Activated CD4-positive, alpha-beta memory T cell treated with anti-CD3 and anti-CD28 coated beads, Interleukin-2, amount 10 ng/mL, durations not matched to agents 7 days and 5 days (primary cell): ENCODE data around the gene EMID1. TPM values are rescaled to one million over a fixed set of nuclear protein-coding genes. Genes with fewer than 3 reads are reported as not detected.
"Not testable (repeated sequence)": the region's sequence is repeated elsewhere in the genome, so short reads cannot be mapped to it uniquely, and the experiment has no call there.

Experiments used
- CTCF ChIA-PET: fragments of 350-600 bp; sonication (Branson Sonifier 250); formaldehyde crosslinking; loops from one replicate; lab custom pipeline; 2021; ENCODE audit warnings: antibody characterized with exemption, inconsistent platforms; lab: Charles Lee
- POLR2A ChIA-PET: fragments of 350-600 bp; sonication (Branson Sonifier 250); formaldehyde crosslinking; loops from one replicate; lab custom pipeline; 2021; ENCODE audit warnings: antibody characterized with exemption; lab: Charles Lee
- DNase-seq: peaks from one replicate; pipeline ENCODE4 v3.0.0-alpha.2; 2020
- H3K27ac Mint-ChIP-seq: one replicate; pipeline ENCODE4 v1.8.0; 2021; ENCODE audit warnings: mild to moderate bottlenecking, mixed read lengths
- H3K27me3 Mint-ChIP-seq: one replicate; pipeline ENCODE4 v1.8.0; 2021; ENCODE audit warnings: mixed read lengths
- H3K36me3 Mint-ChIP-seq: one replicate; pipeline ENCODE4 v1.8.0; 2021; ENCODE audit warnings: low read depth, mixed read lengths
- H3K4me1 Mint-ChIP-seq: one replicate; pipeline ENCODE4 v1.8.0; 2021; ENCODE audit warnings: mixed read lengths
- H3K4me3 Mint-ChIP-seq: one replicate; pipeline ENCODE4 v1.8.0; 2021; ENCODE audit warnings: mild to moderate bottlenecking, mixed read lengths
- H3K9me3 Mint-ChIP-seq: one replicate; pipeline ENCODE4 v1.8.0; 2021; ENCODE audit warnings: mixed read lengths
- total RNA-seq, 2 experiments: library from RNA; stranded (reverse); gene quantifications; one replicate each; pipeline ENCODE4 v1.2.3, GENCODE V29; 2021

The EMID1 gene
- total RNA-seq, 2 experiments from 2014 or later: 0.18 TPM; not detected in 1

GRCh38 chr22:29217827-29218757 lies 12.4 kb downstream of the EMID1 start:
- Mint-ChIP-seq H3K27me3 (peaks cover 1% of the 10 kb centered on the region), H3K9me3 (no peaks in the 10 kb centered on the region), H3K27ac (no peak overlapping the region), H3K4me1 (no peaks in the 10 kb centered on the region), H3K36me3 (no peaks in the 10 kb centered on the region), H3K4me3 (no peak overlapping the region)
- CTCF ChIA-PET: no interaction called here
- DNase-seq: no peak
- POLR2A ChIA-PET: no interaction called here

GRCh38 chr22:29218758-29219408 lies 13.2 kb downstream of the EMID1 start:
- Mint-ChIP-seq H3K9me3 (no peaks in the 10 kb centered on the region), H3K4me3 (no peak overlapping the region), H3K36me3 (no peaks in the 10 kb centered on the region), H3K27ac (no peak overlapping the region), H3K4me1 (no peaks in the 10 kb centered on the region), H3K27me3 (peaks cover 1% of the 10 kb centered on the region)
- DNase-seq: no peak
- POLR2A ChIA-PET: no interaction called here
- CTCF ChIA-PET: no interaction called here

GRCh38 chr22:29219409-29219782 lies 13.7 kb downstream of the EMID1 start:
- DNase-seq, CTCF ChIA-PET, POLR2A ChIA-PET, H3K9me3 Mint-ChIP-seq, H3K4me1 Mint-ChIP-seq, H3K27ac Mint-ChIP-seq, H3K4me3 Mint-ChIP-seq, H3K36me3 Mint-ChIP-seq, H3K27me3 Mint-ChIP-seq: not testable (repeated sequence)

- Mint-ChIP-seq H3K9me3 (no peaks in the 10 kb centered on the region), H3K36me3 (no peaks in the 10 kb centered on the region), H3K27me3 (peaks cover 1% of the 10 kb centered on the region), H3K4me1 (no peaks in the 10 kb centered on the region), H3K27ac (no peak overlapping the region), H3K4me3 (no peak overlapping the region)
- no peak for DNase-seq
- POLR2A ChIA-PET: no interaction called here
- CTCF ChIA-PET: no interaction called here
Observed at GRCh38 chr22:29219881-29220670, 14.4 kb downstream of the EMID1 start.

- no peak for DNase-seq
- Mint-ChIP-seq H3K4me3 (no peak overlapping the region), H3K36me3 (no peaks in the 10 kb centered on the region), H3K27ac (no peak overlapping the region), H3K27me3 (peaks cover 1% of the 10 kb centered on the region), H3K4me1 (no peaks in the 10 kb centered on the region), H3K9me3 (no peaks in the 10 kb centered on the region)
- ChIA-PET POLR2A (no interaction called here), CTCF (no interaction called here)
Observed at GRCh38 chr22:29224121-29224858, 18.6 kb downstream of the EMID1 start.

- H3K36me3 Mint-ChIP-seq: no peaks in the 10 kb centered on the region
- ChIA-PET CTCF (interaction anchor here (1.1 kb wide), 1 partner anchor 184 kb away, joined by 3 read pairs; no protein-coding TSS in a partner anchor), POLR2A (no interaction called here)
- H3K27ac Mint-ChIP-seq: no peak overlapping the region
- H3K27me3 Mint-ChIP-seq: peaks cover 1% of the 10 kb centered on the region
- DNase-seq: no peak
- H3K4me1 Mint-ChIP-seq: no peaks in the 10 kb centered on the region
- no peaks in the 10 kb centered on the region for H3K9me3 Mint-ChIP-seq
- no peak overlapping the region for H3K4me3 Mint-ChIP-seq
Observed at GRCh38 chr22:29224859-29225410, 19.2 kb downstream of the EMID1 start.

- peaks cover 3% of the 10 kb centered on the region for H3K27me3 Mint-ChIP-seq
- H3K9me3 Mint-ChIP-seq: no peaks in the 10 kb centered on the region
- ChIA-PET POLR2A (no interaction called here), CTCF (interaction anchor here (1.1 kb wide), 1 partner anchor 185 kb away, joined by 3 read pairs; no protein-coding TSS in a partner anchor)
- no peak for DNase-seq
- no peaks in the 10 kb centered on the region for H3K4me1 Mint-ChIP-seq
- no peaks in the 10 kb centered on the region for H3K36me3 Mint-ChIP-seq
- no peak overlapping the region for H3K27ac Mint-ChIP-seq
- no peak overlapping the region for H3K4me3 Mint-ChIP-seq
Observed at GRCh38 chr22:29225422-29226090, 19.9 kb downstream of the EMID1 start.

- CTCF ChIA-PET: interaction anchor here (0.7 to 1.0 kb wide), 2 partner anchors 186 to 529 kb away, joined by 3 read pairs; no protein-coding TSS in a partner anchor
- Mint-ChIP-seq H3K27ac (no peak overlapping the region), H3K27me3 (peaks cover 3% of the 10 kb centered on the region), H3K9me3 (no peaks in the 10 kb centered on the region), H3K4me3 (no peak overlapping the region), H3K4me1 (no peaks in the 10 kb centered on the region), H3K36me3 (no peaks in the 10 kb centered on the region)
- POLR2A ChIA-PET: interaction anchor here (0.6 kb wide), 1 partner anchor 520 kb away, joined by 3 read pairs; no protein-coding TSS in a partner anchor
- DNase-seq: no peak
Observed at GRCh38 chr22:29226351-29226981, 20.8 kb downstream of the EMID1 start.

- no peaks in the 10 kb centered on the region for H3K9me3 Mint-ChIP-seq
- CTCF ChIA-PET: no interaction called here
- H3K27ac Mint-ChIP-seq: no peak overlapping the region
- H3K27me3 Mint-ChIP-seq: peaks cover 1% of the 10 kb centered on the region
- no peak for DNase-seq
- no peaks in the 10 kb centered on the region for H3K36me3 Mint-ChIP-seq
- H3K4me3 Mint-ChIP-seq: no peak overlapping the region
- POLR2A ChIA-PET: no interaction called here
- H3K4me1 Mint-ChIP-seq: no peaks in the 10 kb centered on the region
Observed at GRCh38 chr22:29230972-29231875, 25.5 kb downstream of the EMID1 start.

GRCh38 chr22:29231971-29232959 lies 26.6 kb downstream of the EMID1 start:
- H3K9me3 Mint-ChIP-seq: no peaks in the 10 kb centered on the region
- ChIA-PET CTCF (no interaction called here), POLR2A (no interaction called here)
- no peaks in the 10 kb centered on the region for H3K36me3 Mint-ChIP-seq
- no peak for DNase-seq
- no peak overlapping the region for H3K27ac Mint-ChIP-seq
- H3K4me1 Mint-ChIP-seq: no peaks in the 10 kb centered on the region
- H3K4me3 Mint-ChIP-seq: no peak overlapping the region
- peaks cover 1% of the 10 kb centered on the region for H3K27me3 Mint-ChIP-seq
